ENCODE measurements around the gene TRPM1. TPM values are rescaled to one million over a fixed set of nuclear protein-coding genes. Genes with fewer than 3 reads are reported as not detected.

TRPM1 gene
- not detected in 3 replicates for total RNA-seq

- Mint-ChIP-seq H3K36me3 (no peaks in the 10 kb centered on the region), H3K4me3 (no peak within 1 kb of the TSS), H3K27me3 (ENCODE audit: low read depth) (no peaks in the 10 kb centered on the region), H3K27ac (no peak within 1 kb of the TSS), H3K4me1 (peaks cover 27% of the 10 kb centered on the region), H3K9me3 (no peaks in the 10 kb centered on the region)
- DNase-seq (ENCODE audit: low spot score in 2 of 2, unreplicated experiment in 2 of 2), result no peak
- no peak for TF ChIP-seq CTCF (IDR thresholded peaks at IDR 0.05; ENCODE audit: unreplicated experiment)
Measured at GRCh38 chr15:31101262-31102038, at the start of gene TRPM1. Gene TRPM1, minus strand, starts transcription at chr15:31101725. Its CDS starts 20,370 bp downstream, at chr15:31081355.

GRCh38 chr15:31150732-31151231 lies 49.3 kb upstream of the TRPM1 start:
- Mint-ChIP-seq H3K4me1 (peaks cover 9% of the 10 kb centered on the region), H3K4me3 (no peak overlapping the region), H3K27me3 (ENCODE audit: low read depth) (no peaks in the 10 kb centered on the region), H3K9me3 (no peaks in the 10 kb centered on the region), H3K27ac (no peak overlapping the region), H3K36me3 (no peaks in the 10 kb centered on the region)
- no peak for TF ChIP-seq CTCF (IDR thresholded peaks at IDR 0.05; ENCODE audit: unreplicated experiment)
- peak in 1 of 2 experiments; percentile 3 for DNase-seq (ENCODE audit: low spot score in 2 of 2, unreplicated experiment in 2 of 2)

GRCh38 chr15:31149987-31150386 lies 48.5 kb upstream of the TRPM1 start:
- Mint-ChIP-seq H3K4me1 (peaks cover 9% of the 10 kb centered on the region), H3K4me3 (no peak overlapping the region), H3K27me3 (ENCODE audit: low read depth) (no peaks in the 10 kb centered on the region), H3K9me3 (no peaks in the 10 kb centered on the region), H3K27ac (no peak overlapping the region), H3K36me3 (no peaks in the 10 kb centered on the region)
- DNase-seq (ENCODE audit: low spot score in 2 of 2, unreplicated experiment in 2 of 2), result peak in 1 of 2 experiments; percentile 2
- TF ChIP-seq CTCF (IDR thresholded peaks at IDR 0.05; ENCODE audit: unreplicated experiment), result no peak

- Mint-ChIP-seq H3K4me3 (no peak overlapping the region), H3K27ac (no peak overlapping the region)
- no peak for DNase-seq (ENCODE audit: low spot score in 2 of 2, unreplicated experiment in 2 of 2)
Measured at GRCh38 chr15:31149088-31149505, 47.6 kb upstream of the TRPM1 start.

GRCh38 chr15:31148297-31149087 lies 47.0 kb upstream of the TRPM1 start:
- DNase-seq (ENCODE audit: low spot score in 2 of 2, unreplicated experiment in 2 of 2), result peak in 1 of 2 experiments; percentile 22
- no peak for TF ChIP-seq CTCF (IDR thresholded peaks at IDR 0.05; ENCODE audit: unreplicated experiment)
- H3K27me3 Mint-ChIP-seq (ENCODE audit: low read depth), result no peaks in the 10 kb centered on the region
- H3K27ac Mint-ChIP-seq, result no peak overlapping the region
- no peak overlapping the region for H3K4me3 Mint-ChIP-seq
- no peaks in the 10 kb centered on the region for H3K9me3 Mint-ChIP-seq
- H3K4me1 Mint-ChIP-seq, result peaks cover 9% of the 10 kb centered on the region
- H3K36me3 Mint-ChIP-seq, result no peaks in the 10 kb centered on the region

More at GRCh38 chr15:31149088-31149505, 47.6 kb upstream of the TRPM1 start:
- H3K36me3 Mint-ChIP-seq, result no peaks in the 10 kb centered on the region
- peaks cover 9% of the 10 kb centered on the region for H3K4me1 Mint-ChIP-seq
- TF ChIP-seq CTCF (IDR thresholded peaks at IDR 0.05; ENCODE audit: unreplicated experiment), result no peak
- no peaks in the 10 kb centered on the region for H3K27me3 Mint-ChIP-seq (ENCODE audit: low read depth)
- no peaks in the 10 kb centered on the region for H3K9me3 Mint-ChIP-seq
